SW 1271 (cell line): Measurements from ENCODE around the gene RAP1GAP.

Experiments
- DNase-seq, 2 experiments: peaks; one replicate each; lab custom pipeline; 2025; lab: John Stamatoyannopoulos, UW

RAP1GAP gene

GRCh38 chr1:21608798-21609197 lies 60.4 kb downstream of the RAP1GAP start:
- DNase-seq: no peak

DNA sequence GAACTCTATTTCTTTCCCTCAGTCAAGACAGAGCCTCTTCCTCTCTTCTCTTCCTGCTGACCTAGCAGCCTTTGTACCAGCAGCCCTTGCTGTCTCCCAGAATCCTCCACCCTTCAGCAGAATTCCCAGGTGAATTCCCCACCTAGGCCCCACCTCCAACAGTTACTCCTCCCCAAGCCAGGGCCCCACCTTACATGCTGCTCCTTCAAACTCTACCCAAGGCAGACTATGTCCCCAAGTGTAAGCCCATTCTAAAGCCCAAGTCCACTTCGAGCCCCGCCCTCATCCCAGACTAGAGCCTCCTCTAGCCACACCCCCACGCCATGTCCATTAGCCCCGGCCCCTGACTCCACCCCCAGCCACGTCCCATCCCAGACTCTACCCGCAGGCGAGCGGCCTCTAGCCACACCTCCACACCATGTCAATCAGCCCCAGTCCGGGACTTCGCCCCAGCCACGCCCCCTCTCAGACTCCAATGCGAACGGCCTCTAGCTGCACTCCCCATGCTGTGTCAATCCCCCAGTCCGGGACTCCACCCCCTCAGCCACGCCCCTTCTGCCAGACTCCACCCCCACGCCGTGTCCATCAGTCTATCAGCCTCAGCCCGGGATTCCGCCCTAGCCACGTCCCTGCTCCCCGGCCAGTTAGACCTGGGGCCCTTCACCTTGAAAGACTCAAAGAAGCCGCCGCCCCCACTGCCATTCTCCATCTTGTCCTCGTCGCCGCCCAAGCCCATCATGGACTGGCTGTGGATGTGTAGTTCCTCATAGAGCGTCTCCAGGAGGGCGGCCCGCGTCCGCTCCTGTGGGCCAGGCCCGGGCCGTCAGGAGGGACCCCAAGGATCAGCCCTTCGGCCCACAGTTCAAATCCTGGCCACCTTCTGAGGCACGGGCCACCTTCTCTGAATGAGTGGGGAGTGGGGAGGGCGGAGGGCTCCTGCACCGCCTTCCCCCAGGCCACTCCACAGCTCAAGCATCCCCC lies 61.3 kb downstream of the RAP1GAP start:
- peak in 1 of 2 experiments; percentile 22 for DNase-seq

DNA sequence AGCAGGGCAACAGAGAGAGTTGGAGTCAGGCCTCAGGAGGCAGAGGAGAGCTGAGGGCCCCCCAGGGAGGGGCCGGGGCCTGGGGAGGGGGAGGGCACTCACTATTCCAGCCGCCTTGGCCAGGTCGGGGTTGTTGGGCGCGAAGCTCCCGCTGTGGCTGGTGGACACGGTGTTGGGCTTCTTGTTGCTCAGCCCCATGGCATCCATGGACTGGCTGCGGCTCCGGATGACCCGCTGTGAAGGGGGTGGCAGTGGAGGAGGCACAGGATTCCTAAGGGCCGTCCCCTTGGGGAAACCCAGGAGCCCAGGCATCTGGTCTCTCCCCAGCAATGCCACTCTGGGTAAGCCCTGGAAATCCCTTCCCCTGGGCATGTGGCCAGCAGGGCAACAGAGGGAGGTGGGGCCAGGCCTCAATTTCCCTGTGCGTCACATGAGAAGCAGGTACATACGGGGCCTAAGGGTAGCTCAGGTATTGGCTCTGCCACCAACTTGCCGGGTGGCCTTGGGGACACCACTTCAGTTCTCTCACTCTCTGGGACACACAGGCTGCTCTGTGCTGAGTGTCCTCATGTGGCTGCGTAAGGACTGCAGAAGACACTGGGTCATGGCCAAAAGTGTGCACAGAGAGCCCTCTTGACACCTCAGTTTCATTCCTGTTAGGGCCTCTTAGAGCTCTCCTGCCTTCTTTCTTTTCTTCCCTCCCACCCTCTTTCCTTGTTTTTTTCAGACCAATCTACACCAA lies 63.0 kb downstream of the RAP1GAP start:
- DNase-seq: no peak

GRCh38 chr1:21605012-21605715 lies 64.0 kb downstream of the RAP1GAP start:
- no peak for DNase-seq

- DNase-seq: no peak
Observed at GRCh38 chr1:21604208-21604957, 64.8 kb downstream of the RAP1GAP start.

DNA sequence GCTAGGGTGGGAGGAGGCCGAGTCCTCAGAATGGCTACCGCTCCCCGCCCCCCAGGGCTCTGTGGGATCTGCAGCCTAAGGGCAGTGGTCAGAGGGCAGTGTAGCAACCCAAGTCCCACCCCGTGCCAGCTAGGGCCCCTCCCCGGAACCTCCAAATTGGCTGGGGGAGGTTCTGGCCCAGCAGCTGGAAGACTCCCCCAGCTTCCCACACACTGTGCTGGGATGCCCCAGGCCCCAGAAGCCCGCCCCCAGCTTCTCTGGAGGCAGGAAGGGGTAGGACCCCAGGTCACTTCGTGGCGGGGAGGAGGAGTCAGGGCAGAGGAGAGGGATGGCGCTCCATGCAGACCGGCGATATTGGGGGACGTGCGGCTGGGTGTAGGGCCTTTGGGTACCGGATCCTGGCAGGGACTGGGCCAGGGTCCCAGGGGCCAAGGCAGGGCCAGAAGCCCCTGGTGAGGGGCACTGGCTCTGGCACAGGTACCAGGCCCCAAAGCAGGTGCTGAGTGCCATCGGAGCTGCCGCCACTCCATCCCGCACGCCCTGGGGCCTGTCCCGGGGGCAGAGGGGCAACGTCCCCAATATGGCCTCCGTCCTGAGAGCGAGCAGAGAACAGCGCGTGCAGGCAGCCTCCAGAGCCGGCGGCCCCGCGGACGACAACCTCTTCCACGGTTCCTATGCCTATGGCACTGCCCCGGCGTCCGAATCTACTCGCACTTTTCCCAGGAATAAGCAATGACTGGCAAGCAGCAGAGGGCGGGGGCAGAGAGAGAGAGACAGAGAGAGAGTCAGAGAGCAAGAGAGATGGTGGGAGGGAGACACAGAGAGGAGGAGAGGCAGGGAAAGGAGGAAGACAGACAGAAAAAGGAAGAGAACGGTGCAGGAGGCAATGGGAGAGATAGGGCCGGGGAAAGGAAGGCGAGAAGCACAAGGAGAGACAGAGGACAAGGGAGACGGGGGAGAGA lies 65.7 kb downstream of the RAP1GAP start:
- DNase-seq: no peak

GRCh38 chr1:21601278-21602048 lies 67.7 kb downstream of the RAP1GAP start:
- no peak for DNase-seq

- DNase-seq: no peak
Observed at GRCh38 chr1:21599402-21599801, 69.8 kb downstream of the RAP1GAP start.

- no peak for DNase-seq
Observed at GRCh38 chr1:21598904-21599303, 70.3 kb downstream of the RAP1GAP start.

- no peak for DNase-seq
Observed at GRCh38 chr1:21598417-21598816, 70.7 kb downstream of the RAP1GAP start.

DNA sequence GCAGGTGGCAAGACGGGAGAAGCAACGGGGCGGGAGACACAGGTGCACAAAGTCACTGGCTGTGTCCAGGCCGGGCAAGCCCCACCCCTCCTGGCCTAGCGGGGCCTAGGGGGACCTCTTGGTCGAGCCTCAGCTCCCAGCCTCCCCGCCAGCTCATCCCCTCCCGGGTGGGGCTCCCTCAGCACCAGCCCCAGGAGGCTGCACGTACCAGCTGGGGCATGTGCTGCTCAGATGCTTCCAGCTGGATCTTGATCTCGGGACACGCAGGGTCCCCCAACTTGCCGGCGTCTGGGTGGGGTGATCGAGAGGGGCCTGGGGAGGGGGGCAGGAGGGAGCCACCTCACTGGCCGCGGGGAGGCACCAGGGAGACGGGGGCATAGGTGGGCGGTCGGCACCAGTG lies 71.4 kb downstream of the RAP1GAP start:
- DNase-seq: no peak

- no peak for DNase-seq
Observed at GRCh38 chr1:21596628-21597027, 72.5 kb downstream of the RAP1GAP start.

- DNase-seq: no peak
Observed at GRCh38 chr1:21596174-21596573, 73.0 kb downstream of the RAP1GAP start.

DNA sequence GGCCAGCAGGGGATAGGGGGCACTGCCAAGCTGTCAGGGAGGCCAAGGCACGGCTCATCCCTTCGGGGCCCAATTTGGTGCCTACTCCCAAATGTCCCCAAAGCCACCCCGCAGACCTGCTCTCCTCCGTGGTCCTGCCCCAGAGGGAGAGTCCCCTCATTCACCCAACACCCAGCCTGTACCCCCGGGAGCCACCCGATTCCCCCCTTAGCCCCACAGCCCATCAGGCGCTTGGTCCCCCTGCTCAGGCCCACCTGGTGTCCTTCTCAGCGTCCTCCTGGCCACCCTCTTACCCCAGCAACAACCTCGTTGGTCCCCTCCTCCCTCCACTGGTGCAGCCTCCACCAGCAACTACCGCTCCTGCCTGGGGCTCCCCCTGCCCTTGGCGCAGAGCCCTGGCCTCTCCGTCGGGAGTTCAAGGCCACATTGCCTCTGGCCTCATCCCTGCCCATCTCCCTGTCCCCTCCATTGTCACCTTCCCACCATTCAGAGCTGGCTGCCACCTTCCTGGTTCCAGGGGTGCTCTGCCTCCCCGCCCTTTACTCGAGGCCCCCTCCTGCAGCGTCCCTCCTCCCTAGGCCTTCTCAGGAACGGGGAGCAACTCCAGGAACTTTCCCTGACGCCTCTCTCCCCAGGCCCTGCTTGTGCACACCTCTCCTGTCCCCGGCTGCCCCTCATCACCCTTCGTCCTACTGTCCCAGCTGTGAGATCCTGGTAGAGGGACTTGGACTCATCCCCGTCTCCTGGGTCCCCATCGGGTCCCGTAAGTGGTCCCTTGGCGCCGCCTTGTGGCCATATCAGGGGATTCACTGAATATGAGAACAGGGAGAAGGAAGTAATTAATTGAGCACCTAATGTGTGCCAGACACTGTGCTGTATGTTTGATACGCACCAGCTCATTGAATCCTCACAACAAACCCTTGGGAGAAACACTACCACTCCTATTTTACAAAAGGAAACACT lies 73.9 kb downstream of the RAP1GAP start:
- peak; percentile 22 to 25 for DNase-seq

DNA sequence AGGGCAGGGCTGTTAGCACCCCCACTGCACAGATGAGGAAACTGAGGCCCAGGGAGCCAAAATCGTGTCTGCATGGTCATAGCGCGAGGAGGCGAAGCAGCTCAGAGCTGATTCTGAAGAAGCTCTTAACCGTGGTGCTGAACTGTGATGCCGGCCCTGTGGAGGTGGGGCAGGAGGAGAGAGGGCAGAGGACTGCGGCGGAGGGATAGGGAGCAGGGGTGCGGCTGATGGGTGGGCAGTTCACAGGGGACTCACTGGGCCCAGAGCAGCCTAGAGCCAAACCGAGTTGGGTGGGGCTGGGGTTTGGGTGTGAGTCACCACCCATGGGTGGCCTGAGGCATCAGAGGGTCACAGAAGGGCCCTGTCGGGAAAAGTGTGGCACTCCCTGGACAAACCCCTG lies 74.7 kb downstream of the RAP1GAP start:
- DNase-seq: no peak

DNA sequence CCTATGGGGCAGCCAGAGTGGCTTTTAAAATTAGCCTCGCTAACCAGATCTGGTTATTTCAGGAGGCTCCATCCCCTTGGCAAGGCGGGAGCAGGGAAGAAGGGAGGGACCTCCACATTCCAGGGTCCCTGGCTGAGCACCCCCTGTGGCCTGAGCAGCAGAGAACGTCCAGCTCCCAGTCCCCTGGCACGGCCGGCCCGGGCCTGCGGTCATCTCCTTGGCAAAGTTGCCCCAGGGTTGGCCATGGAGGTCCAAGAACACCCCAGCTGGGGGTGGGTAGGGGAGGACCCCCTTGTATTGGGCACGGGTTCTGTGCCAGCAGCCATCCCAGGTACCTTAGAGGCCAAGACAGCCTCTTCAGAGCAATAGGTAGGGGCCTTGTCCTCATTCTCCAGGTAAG lies 75.9 kb downstream of the RAP1GAP start:
- no peak for DNase-seq

GRCh38 chr1:21592086-21592865 lies 76.9 kb downstream of the RAP1GAP start:
- no peak for DNase-seq

GRCh38 chr1:21590934-21591333 lies 78.2 kb downstream of the RAP1GAP start:
- DNase-seq: no peak
